ENCODE measurements around the gene ATXN1.
"Not testable (repeated sequence)": the region's sequence is repeated elsewhere in the genome, so short reads cannot be mapped to it uniquely, and the experiment has no call there.

ATXN1 gene

GRCh38 chr6:16644540-16645250 lies 116.6 kb downstream of the ATXN1 start:
- no peak for DNase-seq (ENCODE audit: low spot score)

- DNase-seq (ENCODE audit: low spot score): no peak
These were observed 121.4 kb downstream of the ATXN1 start for GRCh38 chr6:16639684-16640480.

GRCh38 chr6:16637635-16638034 lies 123.6 kb downstream of the ATXN1 start:
- DNase-seq (ENCODE audit: low spot score): no peak

GRCh38 chr6:16635810-16636602 lies 125.3 kb downstream of the ATXN1 start:
- no peak for DNase-seq (ENCODE audit: low spot score)

- no peak for DNase-seq (ENCODE audit: low spot score)
These were observed 125.9 kb downstream of the ATXN1 start for GRCh38 chr6:16635291-16635809.

GRCh38 chr6:16634855-16635254 lies 126.4 kb downstream of the ATXN1 start:
- no peak for DNase-seq (ENCODE audit: low spot score)

- no peak for DNase-seq (ENCODE audit: low spot score)
These were observed 127.3 kb downstream of the ATXN1 start for GRCh38 chr6:16633961-16634360.

DNA sequence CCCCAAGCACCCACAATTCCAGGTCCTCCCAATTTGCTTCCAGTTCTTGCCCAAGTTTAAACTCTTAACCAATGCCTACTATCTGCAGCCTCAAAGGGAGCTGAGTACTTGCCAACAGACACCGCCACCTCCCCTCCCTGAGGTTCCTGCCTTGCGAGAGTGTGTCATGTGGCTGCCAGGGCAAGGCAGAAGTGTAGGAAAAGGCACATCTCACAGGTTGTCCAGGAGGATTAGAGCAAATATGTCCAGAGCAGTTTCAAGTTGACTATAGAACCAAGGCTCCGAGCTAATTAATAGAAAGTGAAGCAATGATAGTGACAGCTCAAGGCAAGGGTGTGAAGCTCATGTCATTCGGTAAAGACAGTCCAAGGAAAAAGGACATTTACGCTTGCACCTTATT lies 127.8 kb downstream of the ATXN1 start:
- DNase-seq (ENCODE audit: low spot score): no peak

DNA sequence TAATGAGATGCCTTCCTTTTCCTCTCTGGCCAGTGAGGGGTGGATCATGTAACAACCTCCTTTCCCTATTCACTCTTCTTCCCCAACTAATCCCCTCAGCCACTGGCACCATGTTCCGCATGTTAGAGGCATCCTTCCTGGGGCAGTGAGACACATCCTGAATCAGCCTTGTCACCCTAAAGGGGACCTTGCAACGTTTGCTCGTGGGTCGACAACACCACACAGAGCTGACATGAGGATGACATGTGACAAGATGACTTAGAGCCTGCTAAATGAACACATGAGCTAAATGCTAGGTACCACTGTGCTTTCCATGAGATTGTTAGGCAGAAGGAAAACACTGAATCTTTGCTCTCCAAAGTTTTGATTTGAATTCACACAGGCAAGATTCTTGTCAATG lies 129.2 kb downstream of the ATXN1 start:
- DNase-seq (ENCODE audit: low spot score): no peak

DNA sequence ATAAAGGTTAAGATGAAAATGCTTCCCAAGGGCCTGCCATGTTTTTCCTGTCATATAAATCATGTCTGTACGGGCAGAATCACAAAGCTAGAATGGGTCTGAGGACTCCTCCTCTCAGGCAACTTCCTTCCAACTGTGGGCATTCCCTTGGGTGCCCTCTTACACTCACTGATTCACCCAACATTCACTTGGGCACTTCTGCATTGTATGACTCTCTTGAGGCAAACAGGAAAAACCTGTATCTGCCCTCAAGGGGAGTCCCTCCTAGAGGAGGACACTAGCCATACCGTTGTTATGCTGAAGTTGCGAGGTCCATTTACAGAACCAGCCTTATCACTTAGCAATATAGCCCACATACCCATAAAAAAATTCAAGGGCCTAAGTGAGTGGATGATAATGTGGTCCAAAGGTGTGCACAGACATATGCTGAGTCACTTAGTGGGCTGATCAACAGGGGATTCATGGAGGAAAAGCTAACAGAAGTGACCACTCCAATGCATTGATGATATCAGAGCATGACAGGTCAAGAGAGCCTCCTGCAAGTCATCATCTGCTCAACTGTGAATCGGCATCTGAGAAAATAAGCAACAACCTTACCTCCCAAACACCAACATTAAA lies 131.1 kb downstream of the ATXN1 start:
- no peak for DNase-seq (ENCODE audit: low spot score)

DNA sequence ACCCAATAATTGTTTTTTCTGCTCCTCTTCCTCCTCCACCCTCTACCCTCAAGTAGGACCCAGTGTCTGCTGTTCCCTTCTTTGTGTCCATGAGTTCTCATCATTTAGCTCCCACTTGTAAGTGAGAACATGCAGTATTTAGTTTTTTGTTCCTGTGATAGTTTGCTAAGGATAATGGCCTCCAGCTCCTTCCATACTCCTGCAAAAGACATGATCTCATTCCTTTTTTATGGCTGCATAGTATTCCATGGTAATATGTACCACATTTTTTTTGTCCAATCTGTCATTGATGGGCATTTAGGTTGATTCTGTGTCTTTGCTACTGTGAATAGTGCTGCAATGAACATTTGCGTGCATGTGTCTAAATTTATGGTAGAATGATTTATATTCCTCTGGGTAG lies 132.7 kb downstream of the ATXN1 start:
- DNase-seq (ENCODE audit: low spot score): not testable (repeated sequence)

DNA sequence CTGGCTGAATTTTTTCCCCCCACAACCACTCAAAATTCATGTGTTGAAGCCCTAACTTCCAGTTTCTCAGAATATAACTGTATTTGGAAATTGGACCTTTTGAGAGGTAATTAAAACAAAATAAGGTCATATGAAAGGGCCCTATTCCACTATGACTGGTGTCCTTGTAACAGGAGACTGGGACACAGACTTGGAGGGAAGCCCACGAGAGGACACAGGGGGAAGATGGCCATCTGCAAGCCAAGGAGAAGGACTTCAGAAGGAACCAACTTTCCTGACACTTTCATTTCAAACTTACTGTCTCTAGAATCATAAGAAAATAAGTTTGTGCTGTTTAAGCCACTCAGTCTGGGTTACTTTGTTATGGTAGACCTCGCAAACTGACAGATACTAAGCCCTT lies 134.6 kb downstream of the ATXN1 start:
- DNase-seq (ENCODE audit: low spot score): no peak

DNA sequence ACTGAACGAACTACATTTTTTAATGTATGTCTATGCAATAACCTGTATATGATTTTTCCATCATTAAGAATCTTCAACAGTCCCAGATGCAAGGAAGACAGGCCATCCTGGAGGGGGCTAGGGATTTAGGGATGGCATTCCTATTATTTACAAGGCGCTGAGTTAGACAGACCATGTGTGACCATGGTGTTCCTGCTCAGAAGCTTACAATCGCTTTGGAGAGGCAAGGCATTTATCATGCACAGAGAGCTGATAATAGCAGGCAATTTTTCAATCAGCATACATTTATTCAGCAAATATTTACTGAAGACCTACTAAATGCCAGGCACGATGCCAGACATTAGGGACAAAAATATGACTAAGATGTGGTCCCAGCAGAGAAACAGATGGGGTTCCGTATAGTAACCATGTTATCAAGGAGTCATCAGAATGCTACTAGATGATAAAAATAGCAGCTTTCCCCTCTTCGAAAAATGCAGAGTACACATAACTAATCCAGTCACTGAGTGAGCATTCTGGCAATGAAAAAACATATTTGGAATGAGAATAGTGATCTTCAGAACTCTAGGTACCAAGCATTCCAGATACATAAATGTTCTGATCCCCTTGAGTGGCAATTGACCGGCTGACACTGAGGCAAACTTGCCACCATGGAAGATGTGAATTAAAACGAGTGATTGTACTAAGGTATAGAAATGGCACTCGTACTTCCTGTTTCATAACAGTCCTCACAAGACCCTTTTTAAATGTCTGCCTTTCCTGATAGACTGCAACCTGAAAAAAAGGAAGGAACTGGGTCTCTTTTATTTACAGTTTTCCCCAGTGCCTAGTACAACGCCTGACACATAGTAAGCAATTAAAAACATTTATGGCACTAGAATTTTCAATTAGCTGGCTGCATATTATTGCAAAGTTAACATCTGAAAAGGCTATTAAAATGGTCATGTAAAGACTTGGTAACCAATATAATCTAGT lies 135.7 kb downstream of the ATXN1 start:
- DNase-seq (ENCODE audit: low spot score): no peak

DNA sequence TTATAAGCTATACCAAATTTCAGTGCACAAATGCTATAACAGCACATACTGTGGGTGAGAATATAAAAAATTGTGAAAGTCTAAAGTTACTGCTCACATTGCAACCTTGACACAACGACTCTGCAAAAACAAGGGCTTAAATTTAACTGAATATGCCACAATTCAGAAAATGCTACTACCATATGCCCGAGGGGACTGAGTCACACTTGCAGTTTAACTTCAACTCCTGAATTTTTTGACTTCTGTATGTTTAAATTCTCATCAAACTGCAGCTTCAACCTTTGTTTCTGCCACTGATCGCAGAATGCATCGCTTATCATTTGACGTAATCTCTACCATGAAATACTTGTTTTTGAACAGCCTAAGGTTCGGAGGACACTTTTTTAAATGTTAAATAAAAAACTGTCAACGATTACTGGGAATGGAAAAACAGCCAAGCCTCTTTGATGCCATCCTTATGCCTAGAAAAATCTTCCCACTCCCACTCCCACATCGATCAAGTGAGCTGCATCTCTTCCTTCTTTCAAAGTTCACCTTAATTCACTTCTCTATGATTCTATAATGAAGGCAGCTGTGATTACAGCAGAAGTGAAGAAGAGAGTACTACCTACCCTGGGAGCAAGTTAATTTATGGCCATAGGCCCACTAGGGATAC lies 136.5 kb downstream of the ATXN1 start:
- DNase-seq (ENCODE audit: low spot score): no peak

GRCh38 chr6:16623731-16624130 lies 137.5 kb downstream of the ATXN1 start:
- DNase-seq (ENCODE audit: low spot score): no peak

DNA sequence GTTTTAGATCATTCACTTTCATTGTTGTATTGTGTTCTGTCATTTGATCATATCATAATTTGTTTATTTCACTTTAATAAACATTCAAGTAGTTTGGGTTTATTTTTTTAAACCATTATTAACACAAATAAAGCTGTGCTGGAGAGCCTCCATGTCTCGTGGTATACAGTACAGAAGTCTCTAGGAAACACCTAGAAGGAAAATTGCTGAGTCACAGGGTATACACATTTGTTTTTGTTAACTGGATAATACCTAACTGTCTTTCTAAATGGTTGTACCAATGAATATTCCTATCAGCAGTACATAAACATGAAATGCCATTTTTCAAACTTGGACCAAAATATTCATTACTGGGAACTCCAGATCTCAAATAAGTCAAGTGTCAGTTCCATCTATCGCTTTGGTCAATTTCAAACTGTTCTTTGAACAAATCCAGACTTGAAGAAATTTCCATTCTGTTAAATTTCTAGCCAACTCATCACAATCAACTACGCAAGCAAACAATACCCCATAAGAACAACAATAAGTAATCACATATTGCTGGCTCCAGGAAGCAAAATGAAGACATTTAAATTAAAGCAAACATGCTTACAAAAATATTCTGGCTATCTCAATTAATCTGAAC lies 138.1 kb downstream of the ATXN1 start:
- no peak for DNase-seq (ENCODE audit: low spot score)

- DNase-seq (ENCODE audit: low spot score): no peak
These were observed 139.1 kb downstream of the ATXN1 start for GRCh38 chr6:16622193-16622592.

GRCh38 chr6:16621002-16621401 lies 140.3 kb downstream of the ATXN1 start:
- no peak for DNase-seq (ENCODE audit: low spot score)

GRCh38 chr6:16619777-16620176 lies 141.5 kb downstream of the ATXN1 start:
- no peak for DNase-seq (ENCODE audit: low spot score)

GRCh38 chr6:16618962-16619361 lies 142.3 kb downstream of the ATXN1 start:
- no peak for DNase-seq (ENCODE audit: low spot score)

Measured in Ammon's horn (tissue), 1 donor.